ENCODE measurements around the gene BAAT. TPM values are rescaled to one million over a fixed set of nuclear protein-coding genes. Genes with fewer than 3 reads are reported as not detected.
"Not testable (repeated sequence)": the region's sequence is repeated elsewhere in the genome, so short reads cannot be mapped to it uniquely, and the experiment has no call there.

Gene BAAT
- total RNA-seq (under 1 TPM in 1 of 2 experiments, not detected in 1; 0.15 TPM), polyA plus RNA-seq (under 1 TPM in 1 of 2 donors, not detected in 1; 0.08 TPM)

DNA sequence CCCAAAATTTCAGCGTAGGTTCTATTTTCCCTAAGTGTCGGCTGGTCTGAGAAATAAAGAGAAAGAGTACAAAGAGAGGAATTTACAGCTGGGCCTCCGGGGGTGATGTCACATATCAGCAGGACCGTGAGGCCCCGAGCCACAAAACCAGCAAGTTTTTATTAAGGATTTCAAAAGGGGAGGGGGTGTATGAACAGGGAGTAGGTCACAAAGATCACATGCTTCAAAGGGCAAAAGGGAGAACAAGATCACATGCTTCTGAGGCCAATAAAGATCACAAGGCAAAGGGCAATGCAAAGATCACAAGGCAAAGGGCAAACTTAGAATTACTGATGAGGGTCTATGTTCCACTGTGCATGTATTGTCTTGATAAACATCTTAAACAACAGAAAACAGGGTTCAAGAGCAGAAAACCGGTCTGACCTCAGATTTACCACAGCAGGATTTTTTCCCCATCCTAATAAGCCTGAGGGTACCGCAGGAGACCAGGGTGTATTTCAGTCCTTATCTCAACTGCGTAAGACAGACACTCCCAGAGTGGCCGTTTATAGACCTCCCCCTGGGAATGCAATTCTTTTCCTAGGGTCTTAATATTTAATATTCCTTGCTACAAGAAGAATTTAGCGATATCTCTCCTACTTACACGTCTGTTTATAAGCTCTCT is at the start of gene BAAT:
TSS of gene BAAT (minus strand) at position 134 of the 664 bp plus-strand sequence. CDS start 13,602 bp downstream, outside the sequence.
- H3K4me1 ChIP-seq (ENCODE audit: insufficient read depth, low read length); H3K9me3 ChIP-seq (ENCODE audit: control insufficient read depth in 1 of 2, low read length in 2 of 2); H3K27me3 ChIP-seq (ENCODE audit: insufficient read depth, low read length); intact Hi-C loops (cut with micrococcal nuclease); H3K4me1 Mint-ChIP-seq; H3K36me3 ChIP-seq (ENCODE audit: insufficient read depth, low read length); POLR2A ChIA-PET (ENCODE audit: partially characterized antibody); H3K4me3 ChIP-seq (ENCODE audit: low read length in 2 of 2); CTCF ChIA-PET (ENCODE audit: partially characterized antibody); H3K27ac Mint-ChIP-seq; H3K4me3 Mint-ChIP-seq; H3K27me3 Mint-ChIP-seq; DNase-seq; H3K27ac ChIP-seq (ENCODE audit: low read depth, low read length): not testable (repeated sequence)
- Mint-ChIP-seq H3K9me3 (peaks cover 0 to 16% (median 12%) of the 10 kb centered on the region in 8 donors), H3K36me3 (peaks cover 22 to 23% of the 10 kb centered on the region in 2 donors)

DNA sequence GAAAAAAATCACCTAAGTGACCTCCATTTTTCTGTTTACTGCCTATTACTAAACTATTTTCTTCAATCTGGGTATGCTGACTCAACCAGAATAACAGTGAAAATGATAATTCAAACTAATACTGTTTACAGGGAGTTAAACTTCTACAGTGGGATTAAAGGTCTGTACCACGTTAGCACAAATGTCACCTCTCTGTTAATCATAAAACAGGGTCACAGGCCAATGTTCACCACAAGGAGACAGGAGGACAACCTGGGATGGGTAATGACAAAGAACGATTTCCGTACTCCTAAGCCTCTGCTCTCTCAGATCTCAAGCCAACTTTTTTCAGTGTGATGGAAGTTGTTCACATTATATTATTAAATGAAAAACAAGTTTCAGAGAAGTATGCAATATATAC is 48.4 kb upstream of the BAAT start:
- no peaks in the 10 kb centered on the region for H3K4me1 ChIP-seq (ENCODE audit: insufficient read depth, low read length)
- no peaks in the 10 kb centered on the region for H3K4me1 Mint-ChIP-seq
- no peak overlapping the region for H3K27ac ChIP-seq (ENCODE audit: low read depth, low read length)
- H3K4me3 ChIP-seq (ENCODE audit: low read length in 2 of 2), result no peak overlapping the region
- peaks cover 0 to 4% (median 0%) of the 10 kb centered on the region in 8 donors for H3K9me3 Mint-ChIP-seq
- POLR2A ChIA-PET (ENCODE audit: partially characterized antibody), result no interaction called here
- H3K27ac Mint-ChIP-seq, result no peak overlapping the region
- no peaks in the 10 kb centered on the region for H3K9me3 ChIP-seq (ENCODE audit: control insufficient read depth in 1 of 2, low read length in 2 of 2)
- H3K27me3 ChIP-seq (ENCODE audit: insufficient read depth, low read length), result no peaks in the 10 kb centered on the region
- intact Hi-C loops (cut with micrococcal nuclease), result no loop called here
- no peak for DNase-seq
- no peaks in the 10 kb centered on the region for H3K36me3 ChIP-seq (ENCODE audit: insufficient read depth, low read length)
- peaks cover 12 to 22% of the 10 kb centered on the region in 2 donors for H3K27me3 Mint-ChIP-seq
- H3K4me3 Mint-ChIP-seq, result no peak overlapping the region
- no peaks in the 10 kb centered on the region for H3K36me3 Mint-ChIP-seq
- CTCF ChIA-PET (ENCODE audit: partially characterized antibody), result no interaction called here

DNA sequence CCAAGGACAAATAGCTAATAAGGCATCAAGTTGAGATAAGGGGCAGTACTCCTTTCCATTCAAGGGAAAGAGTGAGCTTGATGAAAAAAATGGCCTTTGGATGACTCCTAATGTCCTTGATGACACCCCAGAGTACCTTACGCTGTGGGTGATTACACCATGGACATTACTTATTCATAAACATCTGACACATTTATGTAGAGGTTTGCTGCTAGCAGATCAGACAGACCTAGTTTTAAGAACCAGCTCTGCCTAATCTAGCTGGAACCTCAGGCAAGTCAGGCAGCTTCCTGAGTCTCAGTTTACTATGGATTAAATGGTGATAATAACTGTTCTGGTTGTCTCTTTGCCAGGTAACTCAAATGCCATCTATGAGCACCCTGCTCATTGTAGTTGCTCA is 47.9 kb upstream of the BAAT start:
- Mint-ChIP-seq H3K9me3 (peaks cover 0 to 3% (median 0%) of the 10 kb centered on the region in 8 donors), H3K27ac (no peak overlapping the region), H3K4me3 (no peak overlapping the region), H3K27me3 (peaks cover 12 to 19% of the 10 kb centered on the region in 2 donors), H3K4me1 (no peaks in the 10 kb centered on the region), H3K36me3 (no peaks in the 10 kb centered on the region)
- Histone ChIP-seq H3K36me3 (ENCODE audit: insufficient read depth, low read length) (no peaks in the 10 kb centered on the region), H3K4me3 (ENCODE audit: low read length in 2 of 2) (no peak overlapping the region), H3K9me3 (ENCODE audit: control insufficient read depth in 1 of 2, low read length in 2 of 2) (no peaks in the 10 kb centered on the region), H3K4me1 (ENCODE audit: insufficient read depth, low read length) (no peaks in the 10 kb centered on the region), H3K27ac (ENCODE audit: low read depth, low read length) (no peak overlapping the region), H3K27me3 (ENCODE audit: insufficient read depth, low read length) (no peaks in the 10 kb centered on the region)
- DNase-seq, result no peak
- intact Hi-C loops (cut with micrococcal nuclease), result no loop called here
- ChIA-PET CTCF (ENCODE audit: partially characterized antibody) (no interaction called here), POLR2A (ENCODE audit: partially characterized antibody) (no interaction called here)

DNA sequence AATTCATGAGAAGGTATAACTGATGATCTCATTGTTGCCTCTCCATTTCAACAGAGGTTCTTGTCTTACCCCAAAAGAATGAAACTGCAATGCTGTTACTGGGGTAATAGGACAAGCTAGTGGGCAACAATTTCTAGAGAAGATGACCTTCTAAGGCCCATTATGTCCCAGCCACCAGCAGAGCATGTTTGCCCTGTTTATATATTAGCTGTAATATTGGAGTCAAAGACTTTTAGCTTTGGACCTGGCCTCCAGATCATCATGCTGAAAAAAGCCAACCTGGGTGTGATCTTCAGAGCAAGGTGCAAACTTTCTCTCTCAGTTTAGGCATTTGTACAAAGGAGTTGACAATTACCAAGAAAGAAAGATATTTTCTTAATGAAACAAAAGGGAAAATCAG is 47.4 kb upstream of the BAAT start:
- intact Hi-C loops (cut with micrococcal nuclease), result no loop called here
- Histone ChIP-seq H3K4me3 (ENCODE audit: low read length in 2 of 2) (no peak overlapping the region), H3K36me3 (ENCODE audit: insufficient read depth, low read length) (no peaks in the 10 kb centered on the region), H3K27me3 (ENCODE audit: insufficient read depth, low read length) (no peaks in the 10 kb centered on the region), H3K4me1 (ENCODE audit: insufficient read depth, low read length) (no peaks in the 10 kb centered on the region), H3K27ac (ENCODE audit: low read depth, low read length) (no peak overlapping the region), H3K9me3 (ENCODE audit: control insufficient read depth in 1 of 2, low read length in 2 of 2) (no peaks in the 10 kb centered on the region)
- Mint-ChIP-seq H3K4me3 (no peak overlapping the region), H3K4me1 (no peaks in the 10 kb centered on the region), H3K9me3 (peaks cover 0 to 3% (median 0%) of the 10 kb centered on the region in 8 donors), H3K27me3 (peaks cover 9 to 14% of the 10 kb centered on the region in 2 donors), H3K27ac (no peak overlapping the region), H3K36me3 (no peaks in the 10 kb centered on the region)
- DNase-seq, result no peak
- POLR2A ChIA-PET (ENCODE audit: partially characterized antibody), result no interaction called here
- CTCF ChIA-PET (ENCODE audit: partially characterized antibody), result no interaction called here

DNA sequence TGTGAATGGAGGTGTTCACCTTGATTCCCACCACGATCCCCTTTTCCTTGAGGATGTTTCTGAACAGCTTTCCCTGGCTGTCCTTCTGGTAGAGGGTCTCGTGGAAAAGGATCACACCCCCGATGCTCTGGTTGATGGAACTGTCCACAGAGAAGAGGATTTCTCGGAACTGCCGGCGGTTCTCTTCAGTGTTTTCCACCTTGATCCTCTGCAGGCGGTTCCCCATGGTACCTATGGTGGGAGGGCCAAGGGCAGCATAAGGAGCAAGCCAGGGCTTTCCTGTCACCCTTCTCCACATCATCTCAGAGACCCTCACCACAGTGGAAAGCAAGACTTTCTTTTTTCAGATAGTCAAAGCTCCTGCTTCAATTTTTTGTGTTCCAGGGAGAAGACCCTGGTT is 44.9 kb upstream of the BAAT start:
- DNase-seq, result no peak
- ChIA-PET CTCF (ENCODE audit: partially characterized antibody) (no interaction called here), POLR2A (ENCODE audit: partially characterized antibody) (no interaction called here)
- H3K27me3 Mint-ChIP-seq, result peaks cover 3 to 12% of the 10 kb centered on the region in 2 donors
- Histone ChIP-seq H3K36me3 (ENCODE audit: insufficient read depth, low read length) (no peaks in the 10 kb centered on the region), H3K4me3 (ENCODE audit: low read length in 2 of 2) (no peak overlapping the region), H3K27me3 (ENCODE audit: insufficient read depth, low read length) (no peaks in the 10 kb centered on the region), H3K9me3 (ENCODE audit: control insufficient read depth in 1 of 2, low read length in 2 of 2) (no peaks in the 10 kb centered on the region), H3K4me1 (ENCODE audit: insufficient read depth, low read length) (no peaks in the 10 kb centered on the region), H3K27ac (ENCODE audit: low read depth, low read length) (no peak overlapping the region)
- no peak overlapping the region for H3K27ac Mint-ChIP-seq
- no peak overlapping the region for H3K4me3 Mint-ChIP-seq
- H3K9me3 Mint-ChIP-seq, result peaks cover 0 to 3% (median 0%) of the 10 kb centered on the region in 8 donors
- H3K36me3 Mint-ChIP-seq, result no peaks in the 10 kb centered on the region
- intact Hi-C loops (cut with micrococcal nuclease), result no loop called here
- H3K4me1 Mint-ChIP-seq, result no peaks in the 10 kb centered on the region

DNA sequence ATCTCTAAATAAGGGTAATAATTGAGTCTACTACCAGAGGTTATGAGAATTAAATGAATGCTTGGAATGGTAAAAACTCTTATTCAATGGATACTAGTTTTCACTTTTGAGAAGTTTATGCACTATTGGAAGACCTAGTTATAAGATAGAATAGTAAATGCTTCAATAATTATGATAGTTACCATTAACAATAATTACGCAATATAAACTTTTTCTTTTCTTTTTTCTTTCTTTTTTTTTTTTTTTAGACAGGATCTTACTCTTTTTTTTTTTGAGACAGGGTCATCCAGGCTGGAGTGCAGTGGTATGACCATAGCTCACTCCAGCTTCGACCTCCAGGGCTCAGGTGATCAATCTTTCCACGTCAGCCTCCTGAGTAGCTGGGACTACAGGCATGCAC is 44.1 kb upstream of the BAAT start:
- CTCF ChIA-PET (ENCODE audit: partially characterized antibody), result no interaction called here
- no peaks in the 10 kb centered on the region for H3K4me1 ChIP-seq (ENCODE audit: insufficient read depth, low read length)
- no peaks in the 10 kb centered on the region for H3K36me3 ChIP-seq (ENCODE audit: insufficient read depth, low read length)
- H3K27ac ChIP-seq (ENCODE audit: low read depth, low read length), result no peak overlapping the region
- Mint-ChIP-seq H3K27me3 (peaks cover 4 to 14% of the 10 kb centered on the region in 2 donors), H3K27ac (no peak overlapping the region), H3K4me1 (no peaks in the 10 kb centered on the region), H3K36me3 (no peaks in the 10 kb centered on the region), H3K9me3 (peaks cover 2 to 5% (median 3%) of the 10 kb centered on the region in 8 donors), H3K4me3 (no peak overlapping the region)
- H3K27me3 ChIP-seq (ENCODE audit: insufficient read depth, low read length), result no peaks in the 10 kb centered on the region
- DNase-seq, result no peak
- intact Hi-C loops (cut with micrococcal nuclease), result no loop called here
- no peak overlapping the region for H3K4me3 ChIP-seq (ENCODE audit: low read length in 2 of 2)
- H3K9me3 ChIP-seq (ENCODE audit: control insufficient read depth in 1 of 2, low read length in 2 of 2), result no peaks in the 10 kb centered on the region
- POLR2A ChIA-PET (ENCODE audit: partially characterized antibody), result no interaction called here

DNA sequence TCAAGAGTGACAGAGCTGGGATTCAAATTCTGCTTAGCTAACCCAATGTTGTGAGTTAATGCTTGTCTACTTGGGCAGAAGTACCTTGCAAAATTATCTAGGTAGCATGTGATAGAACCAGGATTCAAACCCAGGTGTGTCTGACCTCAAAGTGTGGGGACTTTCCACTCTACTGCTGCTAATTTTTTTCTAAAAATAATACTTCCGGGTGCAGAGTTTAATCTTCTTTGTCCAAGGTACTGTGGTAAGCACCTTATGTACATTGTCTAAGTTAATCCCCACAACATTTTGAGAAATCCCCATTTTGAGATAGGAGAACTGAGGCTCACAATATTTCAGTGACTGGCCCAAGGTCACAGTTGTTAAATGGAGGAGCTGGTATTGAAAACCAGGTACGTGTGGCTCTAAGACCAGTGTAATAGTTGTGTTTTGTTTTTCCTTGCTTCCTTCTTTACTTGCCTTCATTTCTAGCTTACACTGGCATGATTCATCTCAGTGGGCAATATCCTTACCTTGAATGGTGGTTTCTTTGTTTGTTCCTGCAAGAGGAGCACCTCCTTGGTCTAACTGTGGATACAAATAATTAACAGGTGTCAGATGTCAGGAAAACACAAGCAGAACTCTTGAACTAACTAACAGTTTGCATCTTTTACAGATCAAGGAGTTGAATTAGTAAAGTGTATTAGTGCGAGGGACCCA is 43.3 kb upstream of the BAAT start:
- H3K27me3 Mint-ChIP-seq, result peaks cover 3 to 14% of the 10 kb centered on the region in 2 donors
- intact Hi-C loops (cut with micrococcal nuclease), result no loop called here
- H3K36me3 ChIP-seq (ENCODE audit: insufficient read depth, low read length), result no peaks in the 10 kb centered on the region
- ChIA-PET CTCF (ENCODE audit: partially characterized antibody) (interaction anchor here (1.0 kb wide), 1 partner anchor 40 kb away, joined by 3 read pairs; no protein-coding TSS in a partner anchor), POLR2A (ENCODE audit: partially characterized antibody) (no interaction called here)
- DNase-seq, result no peak
- H3K4me3 ChIP-seq (ENCODE audit: low read length in 2 of 2), result no peak overlapping the region
- no peaks in the 10 kb centered on the region for H3K4me1 Mint-ChIP-seq
- no peaks in the 10 kb centered on the region for H3K9me3 ChIP-seq (ENCODE audit: control insufficient read depth in 1 of 2, low read length in 2 of 2)
- H3K36me3 Mint-ChIP-seq, result no peaks in the 10 kb centered on the region
- H3K4me1 ChIP-seq (ENCODE audit: insufficient read depth, low read length), result no peaks in the 10 kb centered on the region
- H3K9me3 Mint-ChIP-seq, result peaks cover 2 to 11% (median 10%) of the 10 kb centered on the region in 8 donors
- H3K27me3 ChIP-seq (ENCODE audit: insufficient read depth, low read length), result no peaks in the 10 kb centered on the region
- H3K4me3 Mint-ChIP-seq, result no peak overlapping the region
- no peak overlapping the region for H3K27ac ChIP-seq (ENCODE audit: low read depth, low read length)
- no peak overlapping the region for H3K27ac Mint-ChIP-seq
